ENCODE results near the gene KAT6B.

The KAT6B gene

DNA sequence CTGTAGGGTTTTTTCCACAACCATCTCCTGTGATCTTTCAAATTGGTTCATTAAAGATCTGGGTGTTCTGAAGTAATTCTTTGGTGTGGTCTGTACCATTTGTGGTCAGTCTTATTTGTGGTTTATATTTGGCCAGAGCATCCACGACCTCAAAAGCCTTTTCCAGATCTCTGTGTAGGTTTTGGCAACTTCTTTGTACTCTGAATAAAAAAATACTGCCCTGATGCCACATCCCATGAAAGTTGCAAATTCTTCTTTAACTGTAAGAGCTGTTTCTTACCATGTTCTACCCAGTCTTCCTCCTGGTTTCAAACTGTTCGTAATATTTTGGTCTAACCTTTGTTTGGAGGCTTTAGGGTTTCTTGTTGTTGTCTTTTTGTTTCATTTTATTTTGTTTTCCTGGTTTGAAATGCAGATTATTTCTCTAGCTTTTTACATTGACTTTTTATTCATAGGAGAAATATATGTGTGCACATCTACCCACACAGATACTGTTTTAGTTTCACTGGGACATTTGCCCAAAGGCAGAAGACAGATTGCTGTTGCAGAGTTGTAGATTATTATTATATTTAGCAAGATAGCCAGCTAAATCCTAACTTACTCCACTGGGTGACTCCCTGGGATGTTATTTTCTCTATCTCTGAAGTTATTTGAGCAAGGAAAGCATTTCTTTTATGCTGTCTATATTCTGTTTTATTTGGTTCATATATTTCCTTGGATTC lies 161.8 kb downstream of the KAT6B start:
- no peak for DNase-seq (ENCODE audit: low read depth)

DNA sequence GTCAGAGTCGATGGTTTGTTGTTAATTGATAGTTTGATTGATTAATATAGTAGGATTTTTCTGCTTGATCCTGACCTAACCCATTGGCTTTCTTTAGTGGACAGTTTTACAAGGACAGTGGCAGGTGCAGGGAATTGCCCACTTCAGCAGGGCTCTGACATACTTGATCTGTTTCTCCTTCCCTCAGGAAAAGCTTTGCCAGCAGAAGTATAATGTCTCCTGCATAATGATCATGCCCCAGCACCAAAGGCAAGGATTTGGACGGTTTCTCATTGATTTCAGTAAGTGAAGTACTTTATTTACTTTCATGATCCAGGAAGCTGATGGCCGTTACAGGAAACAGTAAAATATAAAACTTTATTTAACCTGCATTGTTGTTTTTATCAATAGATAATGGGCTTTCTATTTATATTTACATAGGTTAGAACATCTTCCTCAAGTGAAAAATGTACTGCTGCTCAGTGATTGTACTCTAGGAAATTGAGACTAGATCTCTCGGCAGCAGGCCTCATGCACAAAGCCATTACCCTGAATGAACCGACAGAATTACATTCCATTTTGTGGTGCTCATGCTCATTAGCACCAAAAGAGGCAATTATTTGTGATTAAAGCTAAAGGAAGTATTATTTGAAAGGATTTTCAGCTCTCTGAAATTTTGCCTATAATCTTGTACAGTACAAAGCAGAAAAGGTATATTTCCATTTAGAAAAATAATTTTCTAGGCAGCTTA lies 162.6 kb downstream of the KAT6B start:
- DNase-seq (ENCODE audit: low read depth), result no peak

- no peak for DNase-seq (ENCODE audit: low read depth)
Measured at GRCh38 chr10:74991435-74991834, 165.0 kb downstream of the KAT6B start.

DNA sequence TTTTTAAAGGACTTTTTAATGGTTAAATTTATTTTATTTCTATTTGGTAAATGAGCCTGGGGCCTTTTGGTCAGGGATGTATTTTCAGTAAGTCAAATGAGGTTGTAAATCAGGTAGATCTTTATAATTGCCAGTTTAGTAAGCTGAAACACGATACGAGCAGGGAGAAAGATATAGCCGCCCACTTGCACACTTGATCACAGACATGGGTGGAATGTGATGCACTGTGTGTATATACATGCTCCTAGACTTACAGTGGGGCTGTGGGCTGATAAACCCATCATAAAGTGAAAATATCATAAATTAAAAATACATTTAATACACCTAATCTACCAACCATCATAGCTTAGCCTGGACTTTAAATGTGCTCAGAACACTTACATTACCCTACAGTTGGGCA lies 165.7 kb downstream of the KAT6B start:
- DNase-seq (ENCODE audit: low read depth), result no peak

DNA sequence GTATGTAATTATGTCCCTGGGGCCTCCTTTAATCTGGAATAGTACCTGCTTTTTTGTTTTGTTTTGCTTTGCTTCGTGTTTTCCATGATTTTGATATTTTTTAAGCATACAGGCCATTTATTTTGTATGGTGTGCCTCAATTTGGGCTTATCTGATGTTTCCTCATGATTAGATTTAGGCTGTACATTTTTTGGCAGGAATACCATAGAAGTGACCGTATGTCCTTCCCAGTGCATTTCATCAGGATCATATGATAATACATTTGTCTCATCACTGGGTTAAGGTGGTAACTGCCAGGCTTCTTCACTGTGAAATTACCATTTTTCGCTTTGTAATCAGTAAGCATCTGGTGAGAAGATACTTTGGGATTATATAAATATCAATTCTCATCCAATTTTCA lies 167.2 kb downstream of the KAT6B start:
- DNase-seq (ENCODE audit: low read depth), result no peak

- no peak for DNase-seq (ENCODE audit: low read depth)
Measured at GRCh38 chr10:74994854-74995253, 168.5 kb downstream of the KAT6B start.

DNA sequence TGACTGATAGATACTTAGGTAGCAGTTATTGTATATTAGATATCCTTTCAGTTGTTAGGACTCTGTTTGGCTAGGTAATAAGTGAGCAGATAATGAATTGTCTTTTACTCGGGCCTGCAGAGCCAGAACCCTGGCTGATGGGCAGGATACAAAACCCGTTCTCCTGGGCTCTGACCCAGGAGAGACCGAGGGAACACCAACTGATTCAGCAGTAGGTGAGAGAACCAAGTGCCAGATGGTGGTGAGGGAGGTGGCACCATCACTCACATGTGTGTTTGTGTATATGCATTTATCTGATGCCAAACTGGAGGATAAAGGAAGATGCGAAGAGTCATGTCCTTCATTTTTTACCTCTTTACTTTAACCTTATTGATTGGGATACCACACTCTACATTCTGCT lies 169.4 kb downstream of the KAT6B start:
- no peak for DNase-seq (ENCODE audit: low read depth)

DNA sequence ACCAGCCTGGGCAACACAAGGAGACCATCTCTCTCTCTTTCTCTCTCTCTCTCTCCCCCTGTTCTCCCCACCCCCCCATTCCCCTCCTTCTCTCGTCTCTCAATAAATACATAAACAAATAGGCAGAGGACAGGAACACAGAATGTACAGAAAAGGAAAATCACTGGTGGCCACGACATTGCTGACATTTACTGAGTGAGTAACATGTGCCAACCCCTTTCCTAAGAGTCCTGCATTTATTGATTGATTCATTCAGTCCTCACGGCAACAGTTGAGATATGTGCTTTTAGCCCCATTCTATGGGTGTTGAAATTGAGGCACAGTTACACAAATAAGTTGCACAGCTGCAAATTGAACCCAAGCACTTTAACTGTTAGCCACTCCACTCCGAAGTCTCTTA lies 170.8 kb downstream of the KAT6B start:
- no peak for DNase-seq (ENCODE audit: low read depth)

GRCh38 chr10:75000748-75001321 lies 174.4 kb downstream of the KAT6B start:
- DNase-seq (ENCODE audit: low read depth), result no peak

GRCh38 chr10:75001715-75002350 lies 175.4 kb downstream of the KAT6B start:
- no peak for DNase-seq (ENCODE audit: low read depth)

GRCh38 chr10:75002351-75002725 lies 175.9 kb downstream of the KAT6B start:
- DNase-seq (ENCODE audit: low read depth), result no peak

DNA sequence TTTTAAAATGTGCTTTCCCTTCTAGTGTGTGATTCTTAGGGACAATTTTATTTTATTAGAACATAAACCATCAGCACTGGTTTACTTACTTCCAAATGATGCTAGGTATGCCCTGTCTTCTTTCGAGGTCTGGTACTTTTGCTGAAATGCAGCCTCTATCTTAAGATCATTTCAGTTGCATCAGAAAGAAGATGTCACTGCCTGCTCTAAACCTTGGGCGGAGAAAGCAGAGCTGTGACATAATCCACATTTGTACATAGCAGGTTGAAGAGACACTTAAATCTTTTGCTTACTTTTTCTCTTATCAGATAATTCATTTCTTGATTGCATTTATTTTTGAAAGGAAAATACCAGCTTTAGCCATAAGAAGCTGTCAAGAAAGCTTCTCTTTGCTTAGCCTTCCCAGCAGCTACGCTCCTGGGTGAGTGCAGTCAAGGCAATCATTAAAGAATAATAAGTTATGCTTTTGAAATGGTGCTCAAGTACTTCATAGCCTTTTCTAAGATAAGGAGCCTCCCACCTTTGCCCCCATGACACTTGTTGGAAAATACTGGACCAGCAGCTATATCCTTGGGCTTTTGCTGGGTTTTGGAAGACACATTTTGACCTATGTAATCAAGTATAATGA lies 176.7 kb downstream of the KAT6B start:
- no peak for DNase-seq (ENCODE audit: low read depth)

GRCh38 chr10:75003891-75004290 lies 177.5 kb downstream of the KAT6B start:
- no peak for DNase-seq (ENCODE audit: low read depth)

GRCh38 chr10:75007646-75008045 lies 181.2 kb downstream of the KAT6B start:
- DNase-seq (ENCODE audit: low read depth), result no peak

DNA sequence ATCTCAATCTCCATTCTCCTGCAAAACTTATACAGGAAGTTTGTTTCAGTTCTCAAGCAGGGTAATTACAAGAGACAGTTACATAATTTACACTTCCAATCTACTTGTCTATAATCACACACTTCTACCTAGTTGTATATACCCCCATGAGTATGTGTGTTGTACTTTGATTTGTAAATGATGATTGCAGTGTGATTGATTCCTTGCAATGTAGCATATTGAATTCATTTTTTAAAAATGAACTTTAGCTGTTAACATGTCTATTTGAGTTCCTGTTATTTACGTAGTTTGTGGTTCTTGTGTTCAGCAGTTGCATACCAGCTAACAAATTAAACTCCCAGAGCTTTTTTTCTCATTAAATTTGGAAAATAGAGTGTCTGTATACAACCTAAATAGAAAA lies 182.6 kb downstream of the KAT6B start:
- DNase-seq (ENCODE audit: low read depth), result no peak

DNA sequence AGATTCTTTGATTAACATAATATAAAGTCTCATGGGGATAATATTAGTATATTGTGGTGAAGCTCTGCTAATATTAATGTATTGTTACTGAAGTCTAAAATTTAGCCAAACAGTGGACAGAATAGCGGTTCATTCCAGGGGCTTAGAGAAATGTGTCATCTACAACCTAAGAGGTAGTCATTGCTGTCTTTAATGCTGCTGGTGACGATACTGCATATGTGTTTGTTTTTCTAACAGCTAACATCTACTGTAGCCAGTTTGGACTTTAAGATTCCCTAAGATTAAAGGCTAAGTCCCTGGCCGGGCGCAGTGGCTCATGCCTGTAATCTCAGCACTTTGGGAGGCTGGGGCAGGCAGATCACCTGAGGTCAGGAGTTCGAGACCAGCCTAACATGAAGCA lies 183.0 kb downstream of the KAT6B start:
- no peak for DNase-seq (ENCODE audit: low read depth)

DNA sequence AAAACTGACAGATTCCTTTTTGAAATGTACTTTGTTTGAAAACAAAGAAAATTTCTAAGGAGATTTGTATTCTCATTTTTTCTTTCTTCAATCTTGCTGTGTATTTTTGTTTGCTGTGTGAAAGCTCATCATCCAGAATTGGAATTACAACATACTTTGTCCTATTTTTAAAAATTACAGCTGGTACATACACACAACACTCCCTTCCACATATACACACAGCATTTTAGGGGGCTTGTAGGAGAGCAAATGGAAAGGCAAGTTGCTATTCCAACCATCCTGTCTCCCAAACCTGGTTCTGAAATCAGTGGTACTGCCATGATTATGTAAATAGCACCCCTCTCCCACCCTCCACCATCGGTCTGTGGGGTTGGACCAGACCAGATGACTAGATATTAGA lies 184.0 kb downstream of the KAT6B start:
- no peak for DNase-seq (ENCODE audit: low read depth)

- no peak for DNase-seq (ENCODE audit: low read depth)
Measured at GRCh38 chr10:75011221-75011620, 184.8 kb downstream of the KAT6B start.

DNA sequence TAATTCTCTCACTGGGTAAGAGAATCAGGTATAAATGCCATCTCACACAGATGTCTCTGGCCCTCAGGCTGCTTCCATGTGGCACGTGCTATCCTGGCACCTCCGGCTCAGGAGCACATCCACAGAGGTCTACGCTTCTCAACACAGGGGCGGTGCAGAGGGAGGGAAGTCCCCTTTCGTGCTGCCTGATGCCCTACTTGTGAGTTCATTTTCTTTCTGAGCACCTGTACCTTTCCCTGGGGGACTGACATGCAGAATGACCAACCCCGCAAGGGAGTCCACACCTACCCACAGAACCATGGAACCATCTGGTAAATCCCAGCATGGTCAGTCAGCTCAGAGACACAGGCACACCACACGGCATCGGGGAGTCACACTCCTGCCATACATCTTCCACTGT lies 186.1 kb downstream of the KAT6B start:
- DNase-seq (ENCODE audit: low read depth), result no peak

DNA sequence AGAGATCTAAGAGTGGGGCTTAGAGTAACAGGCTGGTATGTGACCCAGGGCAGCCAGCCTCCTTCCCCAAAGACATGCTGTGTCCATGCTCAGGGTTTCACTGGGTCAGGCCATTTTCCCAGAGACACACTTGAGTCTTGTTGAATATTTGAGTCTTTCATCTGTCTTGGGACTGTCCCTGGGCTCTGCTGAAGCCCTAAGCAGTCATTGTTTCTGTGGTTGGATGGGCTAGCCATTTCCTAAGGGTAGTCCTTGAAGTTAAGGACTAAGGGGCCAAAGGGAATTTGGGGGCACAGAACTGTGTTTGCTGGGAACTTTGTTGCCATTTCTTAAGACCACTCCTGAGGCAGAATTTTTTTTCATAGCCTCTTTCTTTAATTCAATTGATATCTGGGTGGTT lies 186.6 kb downstream of the KAT6B start:
- DNase-seq (ENCODE audit: low read depth), result no peak

- no peak for DNase-seq (ENCODE audit: low read depth)
Measured at GRCh38 chr10:75013522-75013921, 187.1 kb downstream of the KAT6B start.

DNA sequence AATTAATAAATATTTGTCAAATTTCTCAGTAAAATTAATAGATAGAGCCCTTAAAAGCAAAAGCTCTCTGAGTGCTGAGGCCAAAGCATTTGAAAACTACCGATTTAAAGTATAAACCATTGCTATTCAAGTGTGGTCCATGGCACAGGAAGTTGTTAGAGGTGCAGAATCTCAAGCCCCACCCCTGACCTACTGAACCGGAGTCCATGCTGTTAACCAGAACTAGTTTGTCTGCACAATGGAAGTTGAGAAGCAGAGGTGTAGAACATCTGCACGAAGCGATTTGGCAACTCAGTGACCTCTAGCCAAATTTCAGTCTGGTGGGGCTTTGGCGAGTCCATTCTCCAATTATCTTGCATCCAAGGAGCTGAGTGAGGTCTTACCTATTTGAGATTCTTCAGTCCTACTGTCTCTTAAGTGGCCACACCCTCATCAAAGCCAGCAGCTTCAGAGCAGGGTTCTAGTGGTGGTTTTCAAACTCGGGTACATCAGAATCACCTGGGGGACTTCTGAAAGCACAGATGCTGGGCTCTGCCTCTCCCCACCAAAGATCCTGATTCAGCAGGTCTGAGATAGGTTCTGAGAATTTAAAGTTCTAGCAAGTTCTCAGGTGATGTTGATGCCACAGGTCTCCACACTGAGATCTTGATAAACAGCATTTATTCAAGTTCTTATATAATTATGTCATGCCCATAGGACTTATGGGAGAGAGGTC lies 188.3 kb downstream of the KAT6B start:
- DNase-seq (ENCODE audit: low read depth), result no peak

Measured in HS-5 (cell line).